Activated T-helper 2 cell treated with anti-CD3 and anti-CD28 coated beads, Interferon-gamma antibody, Interleukin-2, Interleukin-4, amounts not matched to agents 10 μg/mL and 5 μg/mL and 100 μg/mL, durations not matched to agents 14 hours and 24 hours and 36 hours (primary cell): Measurements from ENCODE around the gene MYO6. TPM values are rescaled to one million over a fixed set of nuclear protein-coding genes. Genes with fewer than 3 reads are reported as not detected.

Experiments used
- DNase-seq: peaks from one replicate; pipeline ENCODE4 v3.0.0; 2021; ENCODE audit warnings: low spot score
- H3K27ac Mint-ChIP-seq: one replicate; pipeline ENCODE4 v1.8.0; 2021; ENCODE audit warnings: mixed read lengths
- H3K27me3 Mint-ChIP-seq: one replicate; pipeline ENCODE4 v1.8.0; 2021; ENCODE audit warnings: low read depth, mixed read lengths
- H3K36me3 Mint-ChIP-seq: one replicate; pipeline ENCODE4 v1.8.0; 2021; ENCODE audit warnings: low read depth, mixed read lengths
- H3K4me1 Mint-ChIP-seq: one replicate; pipeline ENCODE4 v1.8.0; 2021; ENCODE audit warnings: low read depth, mixed read lengths
- H3K4me3 Mint-ChIP-seq: one replicate; pipeline ENCODE4 v1.8.0; 2021; ENCODE audit warnings: low read depth, mild to moderate bottlenecking, moderate library complexity, mixed read lengths
- H3K9me3 Mint-ChIP-seq: one replicate; pipeline ENCODE4 v1.8.0; 2021; ENCODE audit warnings: mixed read lengths
- intact Hi-C: fragments of 100-400 bp; cut with micrococcal nuclease; formaldehyde crosslinking; loops from one replicate; pipeline ENCODE4 v1.15.1; 2023
- total RNA-seq: library from RNA; stranded (reverse); gene quantifications from 2 replicates; pipeline ENCODE4 v1.2.3, GENCODE V29; 2022

MYO6 gene
- total RNA-seq, 1 donor from 2014 or later: 0.41 TPM

GRCh38 chr6:75748003-75748742, 866 bp upstream of the MYO6 start:
- intact Hi-C loops: no loop called here
- H3K9me3 Mint-ChIP-seq: no peaks in the 10 kb centered on the region
- H3K27ac Mint-ChIP-seq: no peak overlapping the region
- H3K27me3 Mint-ChIP-seq: peaks cover 62% of the 10 kb centered on the region
- peak overlapping the region; percentile 78 for H3K4me3 Mint-ChIP-seq
- H3K36me3 Mint-ChIP-seq: peaks cover 3% of the 10 kb centered on the region
- DNase-seq: no peak
- H3K4me1 Mint-ChIP-seq: peaks cover 9% of the 10 kb centered on the region

- Mint-ChIP-seq H3K27ac (no peak overlapping the region), H3K36me3 (peaks cover 3% of the 10 kb centered on the region), H3K4me3 (no peak overlapping the region), H3K9me3 (no peaks in the 10 kb centered on the region), H3K4me1 (peaks cover 9% of the 10 kb centered on the region), H3K27me3 (peaks cover 44% of the 10 kb centered on the region)
- intact Hi-C loops: loop anchor here (5.0 kb wide), 1 partner anchor 81 kb away; no protein-coding TSS in a partner anchor
- DNase-seq: no peak
Observed at GRCh38 chr6:75751443-75751842, 2.4 kb downstream of the MYO6 start.

- Mint-ChIP-seq H3K27me3 (peaks cover 42% of the 10 kb centered on the region), H3K4me1 (peaks cover 8% of the 10 kb centered on the region), H3K36me3 (peaks cover 3% of the 10 kb centered on the region), H3K27ac (no peak overlapping the region), H3K4me3 (no peak overlapping the region), H3K9me3 (no peaks in the 10 kb centered on the region)
- intact Hi-C loops: loop anchor here (5.0 kb wide), 1 partner anchor 80 kb away; no protein-coding TSS in a partner anchor
- DNase-seq: no peak
Observed at GRCh38 chr6:75752365-75752764, 3.3 kb downstream of the MYO6 start.

- H3K36me3 Mint-ChIP-seq: no peaks in the 10 kb centered on the region
- DNase-seq: no peak
- H3K9me3 Mint-ChIP-seq: no peaks in the 10 kb centered on the region
- peaks cover 23% of the 10 kb centered on the region for H3K27me3 Mint-ChIP-seq
- no peaks in the 10 kb centered on the region for H3K4me1 Mint-ChIP-seq
- no peak overlapping the region for H3K27ac Mint-ChIP-seq
- intact Hi-C loops: no loop called here
- no peak overlapping the region for H3K4me3 Mint-ChIP-seq
Observed at GRCh38 chr6:75755704-75756103, 6.7 kb downstream of the MYO6 start.

GRCh38 chr6:75757295-75757694, 8.3 kb downstream of the MYO6 start:
- Mint-ChIP-seq H3K36me3 (no peaks in the 10 kb centered on the region), H3K27ac (no peak overlapping the region), H3K4me1 (no peaks in the 10 kb centered on the region), H3K4me3 (no peak overlapping the region), H3K27me3 (peaks cover 17% of the 10 kb centered on the region), H3K9me3 (no peaks in the 10 kb centered on the region)
- DNase-seq: no peak
- intact Hi-C loops: no loop called here

- H3K4me1 Mint-ChIP-seq: no peaks in the 10 kb centered on the region
- intact Hi-C loops: no loop called here
- H3K27ac Mint-ChIP-seq: no peak overlapping the region
Observed at GRCh38 chr6:75758061-75758460, 9.0 kb downstream of the MYO6 start.

GRCh38 chr6:75759207-75759606, 10.2 kb downstream of the MYO6 start:
- intact Hi-C loops: no loop called here
- H3K27ac Mint-ChIP-seq: no peak overlapping the region
- DNase-seq: no peak
- peaks cover 13% of the 10 kb centered on the region for H3K27me3 Mint-ChIP-seq
- no peaks in the 10 kb centered on the region for H3K9me3 Mint-ChIP-seq
- H3K4me1 Mint-ChIP-seq: no peaks in the 10 kb centered on the region
- H3K4me3 Mint-ChIP-seq: no peak overlapping the region
- no peaks in the 10 kb centered on the region for H3K36me3 Mint-ChIP-seq

More at GRCh38 chr6:75758061-75758460, 9.0 kb downstream of the MYO6 start:
- H3K36me3 Mint-ChIP-seq: no peaks in the 10 kb centered on the region
- H3K9me3 Mint-ChIP-seq: no peaks in the 10 kb centered on the region
- peaks cover 12% of the 10 kb centered on the region for H3K27me3 Mint-ChIP-seq
- H3K4me3 Mint-ChIP-seq: no peak overlapping the region
- DNase-seq: no peak

GRCh38 chr6:75760320-75760719, 11.3 kb downstream of the MYO6 start:
- DNase-seq: no peak
- no peak overlapping the region for H3K4me3 Mint-ChIP-seq
- H3K9me3 Mint-ChIP-seq: no peaks in the 10 kb centered on the region
- intact Hi-C loops: no loop called here
- H3K27me3 Mint-ChIP-seq: peaks cover 15% of the 10 kb centered on the region
- H3K36me3 Mint-ChIP-seq: no peaks in the 10 kb centered on the region
- no peaks in the 10 kb centered on the region for H3K4me1 Mint-ChIP-seq
- no peak overlapping the region for H3K27ac Mint-ChIP-seq

GRCh38 chr6:75761489-75761888, 12.4 kb downstream of the MYO6 start:
- H3K27me3 Mint-ChIP-seq: peaks cover 15% of the 10 kb centered on the region
- H3K4me3 Mint-ChIP-seq: no peak overlapping the region
- intact Hi-C loops: no loop called here
- H3K27ac Mint-ChIP-seq: no peak overlapping the region
- H3K36me3 Mint-ChIP-seq: no peaks in the 10 kb centered on the region
- H3K4me1 Mint-ChIP-seq: no peaks in the 10 kb centered on the region
- no peaks in the 10 kb centered on the region for H3K9me3 Mint-ChIP-seq
- no peak for DNase-seq

GRCh38 chr6:75762063-75762462, 13.0 kb downstream of the MYO6 start:
- no peak for DNase-seq
- intact Hi-C loops: no loop called here
- Mint-ChIP-seq H3K9me3 (no peaks in the 10 kb centered on the region), H3K36me3 (no peaks in the 10 kb centered on the region), H3K27me3 (peaks cover 15% of the 10 kb centered on the region), H3K4me1 (no peaks in the 10 kb centered on the region), H3K27ac (no peak overlapping the region), H3K4me3 (no peak overlapping the region)

- intact Hi-C loops: no loop called here
- no peak for DNase-seq
- Mint-ChIP-seq H3K27me3 (peaks cover 5% of the 10 kb centered on the region), H3K36me3 (no peaks in the 10 kb centered on the region), H3K4me1 (no peaks in the 10 kb centered on the region), H3K27ac (no peak overlapping the region), H3K9me3 (no peaks in the 10 kb centered on the region), H3K4me3 (no peak overlapping the region)
Observed at GRCh38 chr6:75766387-75766786, 17.3 kb downstream of the MYO6 start.

GRCh38 chr6:75770844-75771243, 21.8 kb downstream of the MYO6 start:
- H3K4me1 Mint-ChIP-seq: no peaks in the 10 kb centered on the region
- no peak overlapping the region for H3K27ac Mint-ChIP-seq
- no peaks in the 10 kb centered on the region for H3K36me3 Mint-ChIP-seq
- no peaks in the 10 kb centered on the region for H3K9me3 Mint-ChIP-seq
- no peak for DNase-seq
- H3K4me3 Mint-ChIP-seq: no peak overlapping the region
- peaks cover 3% of the 10 kb centered on the region for H3K27me3 Mint-ChIP-seq
- intact Hi-C loops: no loop called here

GRCh38 chr6:75775219-75775618, 26.2 kb downstream of the MYO6 start:
- no peak overlapping the region for H3K4me3 Mint-ChIP-seq
- no peak for DNase-seq
- peaks cover 3% of the 10 kb centered on the region for H3K27me3 Mint-ChIP-seq
- H3K27ac Mint-ChIP-seq: no peak overlapping the region
- H3K36me3 Mint-ChIP-seq: no peaks in the 10 kb centered on the region
- H3K9me3 Mint-ChIP-seq: no peaks in the 10 kb centered on the region
- no peaks in the 10 kb centered on the region for H3K4me1 Mint-ChIP-seq
- intact Hi-C loops: no loop called here
